ENCODE measurements around the gene ZSCAN22.
A peak's percentile ranks its signal among the peaks of the same experiment; 100 is the strongest.

ZSCAN22 gene

DNA sequence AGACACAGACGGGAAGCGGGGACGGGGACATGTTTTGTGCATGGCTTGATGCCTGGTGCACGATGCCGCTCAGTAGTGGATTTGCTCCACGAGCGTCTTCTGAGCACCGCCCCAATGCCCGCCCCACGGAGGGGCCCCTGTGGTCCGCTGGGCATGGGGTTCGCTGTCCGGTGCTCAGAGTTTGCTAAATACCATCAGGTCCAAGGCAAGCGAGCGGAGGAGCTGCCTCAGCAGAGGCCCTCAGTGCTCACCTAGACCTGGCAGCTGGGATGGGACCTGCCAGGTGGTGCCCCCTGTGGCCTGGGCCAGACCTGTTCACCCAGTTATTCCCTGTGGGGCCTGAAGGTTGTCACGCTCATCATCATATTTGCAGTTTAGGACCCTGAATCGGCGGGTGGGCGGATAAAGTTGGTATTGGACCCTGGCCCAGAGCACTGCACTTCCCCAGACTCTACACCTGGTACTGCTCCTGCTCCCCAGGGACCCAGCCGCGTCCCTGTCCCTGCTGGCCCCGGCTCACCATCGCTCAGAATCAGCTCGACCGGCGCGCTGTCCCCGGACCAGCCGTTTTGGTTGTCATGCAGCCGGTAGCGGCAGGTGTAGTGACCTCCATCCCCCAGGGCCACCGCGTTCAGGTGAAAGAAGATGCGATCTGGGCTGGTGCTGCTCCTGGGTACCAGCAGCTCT is 24.2 kb downstream of the ZSCAN22 start:
- Histone ChIP-seq H3K27me3 (ENCODE audit: low read depth) (no peaks in the 10 kb centered on the region), H3K9me3 (no peaks in the 10 kb centered on the region), H3K4me1 (peaks cover 4% of the 10 kb centered on the region; the same call in 1 of the 2 replicates), H3K36me3 (replicated peaks) (no peaks in the 10 kb centered on the region), H3K4me3 (no peak overlapping the region)
- DNase-seq (ENCODE audit: low spot score in 2 of 2): no peak
- in situ Hi-C loops (cut with MboI; ENCODE audit: low sequenced_read_pairs): no loop called here

DNA sequence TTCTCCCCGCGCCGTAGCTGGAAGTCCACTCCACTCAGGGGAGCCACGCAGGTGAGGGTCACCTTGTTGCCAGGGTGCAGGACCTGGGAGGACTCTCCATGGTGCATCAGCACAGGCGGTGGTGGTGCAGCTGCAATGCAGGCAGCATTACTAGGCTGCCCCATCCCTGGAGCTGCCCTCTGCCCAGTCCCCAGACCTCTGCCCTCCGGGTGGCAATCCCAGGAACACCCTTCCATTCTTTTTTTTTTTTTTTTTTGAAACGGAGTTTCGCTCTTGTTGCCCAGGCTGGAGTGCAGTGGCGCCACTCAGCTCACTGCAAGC is 24.7 kb downstream of the ZSCAN22 start:
- Histone ChIP-seq H3K36me3 (replicated peaks) (no peaks in the 10 kb centered on the region), H3K4me3 (no peak overlapping the region), H3K9me3 (no peaks in the 10 kb centered on the region), H3K4me1 (peaks cover 4% of the 10 kb centered on the region; the same call in 1 of the 2 replicates), H3K27me3 (ENCODE audit: low read depth) (no peaks in the 10 kb centered on the region)
- DNase-seq (ENCODE audit: low spot score in 2 of 2): no peak
- in situ Hi-C loops (cut with MboI; ENCODE audit: low sequenced_read_pairs): no loop called here

DNA sequence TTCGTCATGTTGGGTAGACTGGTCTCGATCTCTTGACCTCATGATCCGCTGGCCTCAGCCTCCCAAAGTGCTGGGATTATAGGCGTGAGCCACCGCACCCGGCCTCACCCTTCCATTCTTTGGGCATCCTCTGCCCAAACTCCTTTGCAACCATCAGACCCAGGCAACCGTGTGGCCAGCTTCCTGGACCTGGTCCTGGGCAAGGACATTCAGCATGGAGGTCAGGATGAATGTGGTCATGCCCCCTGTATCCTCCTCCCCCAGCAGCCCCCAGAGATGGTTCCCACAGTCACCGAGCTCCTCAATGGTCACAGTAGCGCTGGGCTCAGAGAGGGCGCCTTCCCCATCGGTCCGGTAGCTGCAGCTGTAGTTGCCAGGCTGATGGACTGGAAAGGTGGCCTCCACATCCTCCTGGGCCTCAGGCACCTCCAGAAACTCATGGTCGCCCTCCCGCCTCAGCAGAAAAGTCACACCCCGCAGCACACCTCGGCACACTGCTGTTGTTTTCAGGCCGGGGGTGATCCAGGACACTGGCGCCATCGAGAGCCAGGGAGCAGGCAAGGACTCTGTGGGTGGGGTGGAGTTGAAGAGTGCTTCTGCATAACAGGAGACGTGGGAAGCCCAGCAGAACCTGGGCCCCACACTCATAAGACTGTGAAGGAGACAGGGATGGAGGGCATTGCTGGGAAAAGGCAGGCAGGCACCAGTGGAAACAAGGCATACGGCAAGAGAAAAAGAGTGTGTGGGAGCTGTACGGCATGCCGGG is 25.4 kb downstream of the ZSCAN22 start:
- H3K9me3 ChIP-seq: no peaks in the 10 kb centered on the region
- in situ Hi-C loops (cut with MboI; ENCODE audit: low sequenced_read_pairs): no loop called here
- H3K36me3 ChIP-seq (replicated peaks): no peaks in the 10 kb centered on the region
- peaks cover 4% of the 10 kb centered on the region; the same call in 1 of the 2 replicates for H3K4me1 ChIP-seq
- no peak overlapping the region for H3K4me3 ChIP-seq
- H3K27me3 ChIP-seq (ENCODE audit: low read depth): no peaks in the 10 kb centered on the region
- DNase-seq (ENCODE audit: low spot score in 2 of 2): no peak

DNA sequence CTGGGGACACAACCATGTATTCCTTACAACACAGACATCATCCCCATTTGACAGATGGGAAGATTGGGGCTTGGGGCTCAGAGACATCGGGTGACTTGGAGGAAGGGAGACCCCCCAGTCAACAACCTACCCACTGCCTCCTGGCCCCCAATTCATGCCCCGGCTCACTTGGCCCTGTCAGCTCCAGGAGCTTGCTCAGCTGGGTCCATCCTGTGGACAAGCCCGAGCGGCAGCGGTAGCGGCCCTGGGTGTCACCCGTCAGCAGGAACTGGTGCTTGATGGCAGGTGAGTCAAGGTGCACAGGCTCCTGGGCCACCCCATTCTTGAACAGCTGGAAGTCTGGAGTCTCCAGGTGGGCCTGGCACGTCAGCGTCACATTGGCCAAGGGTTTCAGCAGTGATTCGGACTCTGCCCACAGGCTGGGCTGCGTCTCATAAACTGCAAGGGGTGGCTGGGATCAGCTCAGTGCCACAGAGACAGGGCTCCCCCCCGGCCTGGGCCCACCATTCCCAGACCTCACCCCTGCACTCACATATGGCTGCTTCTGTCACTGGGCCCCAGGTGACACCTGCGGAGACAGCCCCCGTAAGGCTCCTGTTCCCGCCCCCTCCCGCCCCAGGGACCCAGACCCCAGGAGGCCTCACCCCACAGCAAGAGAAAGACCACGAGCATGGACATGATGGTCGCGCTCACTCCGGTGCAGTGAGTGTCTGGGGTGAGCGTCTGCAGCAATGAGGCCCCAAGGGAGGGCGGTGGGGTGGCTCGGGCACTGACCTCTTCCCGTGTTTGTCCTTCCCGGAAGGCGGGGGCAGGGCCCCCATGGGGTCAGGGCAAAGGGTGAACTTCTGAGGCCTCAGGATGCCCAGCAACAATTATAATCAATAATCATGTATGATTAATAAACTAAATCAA is 26.2 kb downstream of the ZSCAN22 start, which contains the start of gene A1BG:
Gene A1BG (minus strand): TSS at position 733 of the 912 bp plus-strand sequence. CDS start 55 bp downstream, at position 678.
- no peaks in the 10 kb centered on the region for H3K27me3 ChIP-seq (ENCODE audit: low read depth)
- in situ Hi-C loops (cut with MboI; ENCODE audit: low sequenced_read_pairs): no loop called here
- no peak within 1 kb of the TSS for H3K4me3 ChIP-seq

DNA sequence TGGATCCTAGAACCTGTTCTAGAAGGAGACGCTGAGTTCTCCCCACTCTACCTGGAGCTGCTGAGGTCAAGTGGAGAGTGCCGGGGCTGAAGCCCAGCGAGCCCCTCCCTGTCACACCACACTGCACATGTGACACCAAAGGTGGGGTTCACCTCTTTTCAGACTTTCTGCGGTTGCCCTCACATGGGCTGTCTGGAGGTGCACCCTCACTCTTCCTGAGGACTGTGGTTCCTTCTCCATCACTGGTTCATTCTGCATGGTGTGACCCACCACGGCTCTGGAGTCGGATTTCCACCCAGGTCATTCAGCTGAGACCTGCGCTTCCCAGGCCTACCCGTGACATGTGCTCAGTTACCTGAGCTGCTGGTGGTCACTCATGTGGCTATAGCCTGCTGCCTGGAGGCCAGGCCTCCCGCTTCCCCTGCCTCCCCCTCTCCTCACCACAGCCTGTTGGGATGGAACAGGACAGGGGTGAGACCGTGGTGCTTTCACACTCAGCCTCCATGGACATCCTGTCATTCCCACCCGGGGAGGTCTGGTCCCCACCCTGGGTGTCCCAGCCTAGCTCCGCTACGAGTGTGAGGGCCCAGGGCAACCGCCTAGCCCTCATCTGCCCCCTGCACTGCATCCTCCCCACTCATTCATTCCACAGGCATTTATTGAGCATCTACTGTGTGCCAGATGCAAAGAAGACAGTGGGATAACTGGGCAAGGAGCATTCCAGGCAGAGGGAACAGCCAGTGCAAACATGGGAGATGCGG is 27.1 kb downstream of the ZSCAN22 start:
- Histone ChIP-seq H3K36me3 (replicated peaks) (no peaks in the 10 kb centered on the region), H3K9me3 (no peaks in the 10 kb centered on the region), H3K4me3 (no peak overlapping the region), H3K27me3 (ENCODE audit: low read depth) (no peaks in the 10 kb centered on the region), H3K4me1 (no peaks in the 10 kb centered on the region)
- no peak for DNase-seq (ENCODE audit: low spot score in 2 of 2)
- in situ Hi-C loops (cut with MboI; ENCODE audit: low sequenced_read_pairs): no loop called here

More for the DNA sequence above, 26.2 kb downstream of the ZSCAN22 start, which contains the start of gene A1BG:
- Histone ChIP-seq H3K9me3 (no peaks in the 10 kb centered on the region), H3K36me3 (replicated peaks) (no peaks in the 10 kb centered on the region), H3K4me1 (peaks cover 4% of the 10 kb centered on the region; the same call in 1 of the 2 replicates)
- DNase-seq (ENCODE audit: low spot score in 2 of 2): no peak

DNA sequence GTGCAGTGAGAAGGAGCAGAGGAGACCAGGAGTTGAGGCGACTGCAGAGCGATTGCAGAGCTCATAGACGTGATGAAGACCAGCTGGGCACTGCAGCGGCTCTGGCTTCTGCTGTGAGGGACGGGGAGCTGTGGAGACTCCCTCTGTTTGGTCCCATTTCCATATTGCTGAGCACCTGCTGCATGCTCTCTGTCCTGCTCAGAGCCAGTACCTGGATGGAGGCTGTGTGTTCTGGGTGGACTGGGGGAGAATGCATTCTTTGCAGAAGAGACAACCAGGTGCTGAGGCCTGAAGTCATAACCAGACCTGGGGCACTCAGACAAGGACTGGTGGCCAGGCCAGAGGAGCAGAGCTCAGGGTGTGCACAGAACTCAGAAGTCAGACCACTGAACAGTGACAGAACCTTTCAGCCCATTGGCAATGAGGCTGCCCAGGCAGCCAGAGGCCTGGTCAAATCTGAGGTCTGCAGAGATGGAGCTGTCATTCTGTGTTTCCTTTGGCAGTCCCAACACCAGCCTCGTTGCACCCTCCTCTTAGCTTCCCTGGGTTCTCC is 27.8 kb downstream of the ZSCAN22 start:
- Histone ChIP-seq H3K9me3 (no peaks in the 10 kb centered on the region), H3K4me3 (no peak overlapping the region), H3K36me3 (replicated peaks) (no peaks in the 10 kb centered on the region), H3K4me1 (no peaks in the 10 kb centered on the region), H3K27me3 (ENCODE audit: low read depth) (no peaks in the 10 kb centered on the region)
- in situ Hi-C loops (cut with MboI; ENCODE audit: low sequenced_read_pairs): no loop called here
- no peak for DNase-seq (ENCODE audit: low spot score in 2 of 2)

DNA sequence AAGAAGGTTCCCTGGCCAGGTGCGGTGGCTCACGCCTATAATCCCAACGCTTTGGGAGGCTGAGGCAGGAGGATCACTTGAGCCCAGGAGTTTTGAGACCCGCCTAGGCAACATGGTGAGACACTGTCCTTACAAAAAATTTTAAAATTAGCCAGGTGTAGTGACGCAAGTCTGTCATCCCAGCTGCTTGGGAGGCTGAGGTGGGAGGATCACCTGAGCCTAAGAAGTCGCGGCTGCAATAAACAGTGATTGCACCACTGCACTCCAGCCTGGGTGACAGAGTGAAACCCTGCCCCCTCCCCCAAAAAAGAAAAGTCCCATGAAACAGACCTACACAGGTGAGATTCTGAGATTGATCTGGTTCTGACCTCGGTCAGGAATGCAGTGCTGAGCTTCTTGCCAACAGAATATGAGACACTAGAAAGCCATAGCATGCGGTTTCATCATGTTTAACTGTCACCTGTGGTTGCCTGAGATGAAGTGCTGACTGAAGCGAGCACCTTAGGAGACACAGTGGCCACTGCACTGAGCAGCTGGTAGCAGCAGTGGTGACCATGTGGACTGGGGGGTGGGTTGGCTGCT is 28.5 kb downstream of the ZSCAN22 start:
- no peak overlapping the region for H3K4me3 ChIP-seq
- H3K9me3 ChIP-seq: no peaks in the 10 kb centered on the region
- DNase-seq (ENCODE audit: low spot score in 2 of 2): no peak
- H3K27me3 ChIP-seq (ENCODE audit: low read depth): no peaks in the 10 kb centered on the region
- no peaks in the 10 kb centered on the region for H3K36me3 ChIP-seq (replicated peaks)
- no peaks in the 10 kb centered on the region for H3K4me1 ChIP-seq
- in situ Hi-C loops (cut with MboI; ENCODE audit: low sequenced_read_pairs): no loop called here

DNA sequence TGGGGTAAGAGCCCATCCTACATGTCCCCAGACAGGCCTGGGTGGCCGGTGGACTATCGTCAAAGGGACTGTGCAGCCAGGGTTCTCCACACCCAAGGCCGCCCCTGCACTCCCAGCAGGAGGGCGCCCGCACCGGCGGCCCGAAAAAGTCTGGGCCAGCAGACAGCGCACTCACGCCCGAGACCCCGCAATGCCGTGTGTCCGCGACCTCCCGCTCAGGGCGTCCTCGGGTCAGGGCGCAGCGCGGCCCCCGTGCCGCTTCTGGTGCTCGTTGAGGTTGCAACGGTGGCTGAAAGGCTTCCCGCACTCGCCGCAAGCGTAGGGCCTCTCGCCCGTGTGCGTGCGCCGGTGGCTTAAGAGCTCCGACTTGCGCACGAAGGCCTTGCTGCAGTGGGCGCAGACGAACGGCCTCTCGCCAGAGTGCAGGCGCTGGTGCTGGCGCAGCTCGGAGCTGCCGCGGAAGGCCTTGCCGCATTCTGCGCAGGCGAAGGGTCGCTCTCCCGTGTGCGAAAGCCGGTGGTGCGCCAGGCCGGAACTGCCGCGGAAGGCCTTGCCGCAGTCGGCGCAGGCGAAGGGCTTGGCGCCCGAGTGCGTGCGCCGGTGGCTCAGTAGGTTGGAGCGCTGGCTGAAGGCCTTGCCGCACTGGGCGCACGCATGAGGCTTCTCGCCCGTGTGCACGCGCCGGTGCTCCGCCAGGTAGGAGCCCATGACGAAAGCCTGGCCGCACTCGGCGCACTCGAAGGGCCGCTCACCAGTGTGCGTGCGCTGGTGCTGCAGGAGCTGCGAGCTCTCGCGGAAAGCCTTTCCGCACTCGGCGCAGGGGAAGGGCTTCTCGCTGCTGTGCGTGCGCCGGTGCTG is 29.3 kb downstream of the ZSCAN22 start:
- DNase-seq (ENCODE audit: low spot score in 2 of 2): no peak
- no peaks in the 10 kb centered on the region for H3K27me3 ChIP-seq (ENCODE audit: low read depth)
- H3K9me3 ChIP-seq: no peaks in the 10 kb centered on the region
- H3K4me1 ChIP-seq: no peaks in the 10 kb centered on the region; the same call in 1 of the 2 replicates
- no peaks in the 10 kb centered on the region for H3K36me3 ChIP-seq (replicated peaks)
- no peak overlapping the region for H3K4me3 ChIP-seq
- in situ Hi-C loops (cut with MboI; ENCODE audit: low sequenced_read_pairs): no loop called here

DNA sequence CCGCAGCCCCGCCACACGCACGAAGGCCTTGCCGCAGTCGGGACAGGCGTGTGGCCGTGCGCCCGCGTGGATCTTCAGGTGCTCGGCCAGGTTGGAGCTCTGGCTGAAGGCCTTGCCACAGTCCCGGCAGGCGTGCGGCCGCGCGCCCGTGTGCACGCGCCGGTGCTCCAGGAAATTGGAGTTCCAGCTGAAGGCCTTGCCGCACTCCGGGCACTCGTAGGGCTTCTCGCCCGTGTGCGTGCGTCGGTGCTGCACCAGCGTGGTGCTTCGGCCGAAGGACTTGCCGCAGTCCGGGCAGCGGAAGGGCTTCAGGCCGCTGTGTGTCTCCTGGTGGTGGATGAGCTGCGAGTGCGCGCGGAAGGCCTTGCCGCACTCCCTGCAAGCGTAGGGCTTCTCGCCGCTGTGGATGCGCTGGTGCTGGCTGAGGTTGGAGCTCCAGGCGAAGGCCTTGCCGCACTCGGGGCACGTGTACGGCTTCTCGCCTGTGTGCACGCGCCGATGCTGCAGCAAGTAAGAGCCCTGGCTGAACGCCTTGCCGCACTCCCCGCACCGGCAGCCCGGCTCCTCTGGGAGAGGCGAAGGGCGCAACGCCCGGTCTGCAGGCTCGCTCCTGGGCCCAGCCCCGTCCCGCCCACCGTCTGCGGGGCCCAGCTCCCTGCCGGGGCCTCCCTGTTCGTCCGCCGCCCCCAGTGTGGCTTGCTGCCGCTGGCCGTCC is 30.1 kb downstream of the ZSCAN22 start:
- no peaks in the 10 kb centered on the region for H3K27me3 ChIP-seq (ENCODE audit: low read depth)
- H3K4me3 ChIP-seq: no peak overlapping the region
- no peaks in the 10 kb centered on the region for H3K36me3 ChIP-seq (replicated peaks)
- in situ Hi-C loops (cut with MboI; ENCODE audit: low sequenced_read_pairs): no loop called here
- peaks cover 6% of the 10 kb centered on the region; the same call in 1 of the 2 replicates for H3K4me1 ChIP-seq
- H3K9me3 ChIP-seq: no peaks in the 10 kb centered on the region
- no peak for DNase-seq (ENCODE audit: low spot score in 2 of 2)

DNA sequence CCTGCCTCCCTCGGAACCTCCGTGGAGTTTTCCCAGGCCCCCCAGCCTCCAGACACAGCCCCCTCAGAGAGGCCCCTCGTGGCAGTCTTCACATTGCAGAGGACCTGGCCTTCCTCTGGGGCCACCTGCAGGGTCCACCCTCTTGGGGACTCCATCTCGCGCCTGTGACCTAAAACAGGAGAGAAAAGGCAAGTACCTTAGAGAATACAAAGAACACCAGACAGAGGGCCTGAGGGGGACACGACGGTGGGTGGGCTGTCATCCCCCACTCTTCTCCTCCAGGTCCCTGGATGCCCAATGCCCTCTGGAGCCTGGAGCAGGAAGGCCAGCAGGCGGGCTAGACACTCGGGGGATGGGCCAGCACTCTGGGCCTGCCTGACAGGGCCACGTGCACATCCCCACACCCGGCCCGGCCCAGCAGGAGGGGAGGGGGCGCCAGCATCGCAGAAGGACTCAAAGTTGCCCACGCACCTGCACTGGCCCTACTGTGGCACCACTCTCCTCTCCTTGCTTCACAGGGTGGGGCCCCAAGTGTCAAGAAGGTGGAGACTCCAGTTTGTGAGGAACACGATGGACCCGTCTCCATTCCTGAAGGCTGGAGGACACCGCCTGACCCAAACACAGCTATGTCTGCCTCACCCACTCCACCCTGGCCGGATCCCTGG is 30.8 kb downstream of the ZSCAN22 start:
- DNase-seq (ENCODE audit: low spot score in 2 of 2): no peak
- Histone ChIP-seq H3K4me3 (no peak overlapping the region), H3K4me1 (peaks cover 6% of the 10 kb centered on the region; the same call in 1 of the 2 replicates), H3K27me3 (ENCODE audit: low read depth) (no peaks in the 10 kb centered on the region), H3K9me3 (no peaks in the 10 kb centered on the region), H3K36me3 (replicated peaks) (peaks cover 3% of the 10 kb centered on the region; the same call in 1 of the 2 replicates)
- in situ Hi-C loops (cut with MboI; ENCODE audit: low sequenced_read_pairs): no loop called here

DNA sequence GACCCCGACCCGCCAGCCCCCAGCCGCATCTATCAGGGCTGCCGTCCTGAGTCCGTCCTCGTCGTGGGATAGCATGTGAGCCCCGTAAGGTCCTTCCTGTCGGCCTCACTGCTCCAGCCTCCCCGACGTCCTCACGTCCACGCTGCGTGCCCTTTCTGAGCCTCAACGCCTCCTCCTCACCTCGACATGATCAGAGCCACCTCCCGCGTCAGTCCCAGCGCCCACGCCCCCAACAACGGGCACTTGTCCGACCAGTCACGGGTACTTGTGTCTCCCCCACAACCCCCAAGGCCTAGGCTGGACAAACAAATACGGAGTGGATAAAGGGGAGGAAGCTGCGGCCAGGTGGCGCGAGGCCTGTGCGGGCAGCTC is 35.1 kb downstream of the ZSCAN22 start:
- DNase-seq (ENCODE audit: low spot score in 2 of 2): peak; percentile 8 to 65
- in situ Hi-C loops (cut with MboI; ENCODE audit: low sequenced_read_pairs): no loop called here
- Histone ChIP-seq H3K36me3 (replicated peaks) (peaks cover 3% of the 10 kb centered on the region; the same call in 1 of the 2 replicates), H3K4me1 (peaks cover 6% of the 10 kb centered on the region; the same call in 1 of the 2 replicates), H3K4me3 (peak overlapping the region; percentile 92), H3K27me3 (ENCODE audit: low read depth) (no peaks in the 10 kb centered on the region), H3K9me3 (no peaks in the 10 kb centered on the region)
